ENCODE data around the gene AAR2.

The AAR2 gene

DNA sequence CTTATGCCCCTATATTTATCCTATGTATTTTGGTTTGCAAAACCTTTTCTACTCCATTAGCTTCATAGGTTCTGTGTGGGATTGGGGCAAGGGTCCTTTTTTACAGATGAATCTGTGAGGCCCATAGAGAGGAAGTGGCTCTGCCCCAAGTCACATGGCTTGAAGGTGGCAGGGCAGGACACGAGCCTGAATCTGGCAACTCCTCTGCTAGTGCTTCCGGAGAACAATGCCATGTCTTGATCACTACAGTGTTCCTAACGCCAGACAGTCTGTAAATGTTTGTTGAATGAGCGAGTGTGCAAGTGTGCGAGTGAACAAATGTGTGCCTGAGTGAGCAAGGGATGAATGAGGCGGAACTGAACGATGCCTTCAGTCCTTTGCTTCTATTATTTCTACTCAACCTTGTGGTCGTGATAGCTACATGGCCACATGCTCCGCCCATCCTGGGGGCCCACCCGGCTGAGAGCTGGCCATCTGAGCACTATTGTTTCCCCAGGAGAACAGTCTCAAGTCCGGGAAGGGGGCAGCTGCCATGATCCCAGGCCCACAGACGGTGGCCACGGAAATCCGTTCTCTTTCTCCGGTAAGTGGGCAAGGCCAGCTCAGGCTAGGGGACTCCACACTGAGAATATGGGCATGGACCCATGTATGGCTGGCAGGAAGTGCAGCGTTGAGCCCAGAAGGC, 17.8 kb upstream of the AAR2 start:
- no peak for DNase-seq

- DNase-seq: no peak
These were observed 16.5 kb upstream of the AAR2 start for GRCh38 chr20:36219671-36220220.

DNA sequence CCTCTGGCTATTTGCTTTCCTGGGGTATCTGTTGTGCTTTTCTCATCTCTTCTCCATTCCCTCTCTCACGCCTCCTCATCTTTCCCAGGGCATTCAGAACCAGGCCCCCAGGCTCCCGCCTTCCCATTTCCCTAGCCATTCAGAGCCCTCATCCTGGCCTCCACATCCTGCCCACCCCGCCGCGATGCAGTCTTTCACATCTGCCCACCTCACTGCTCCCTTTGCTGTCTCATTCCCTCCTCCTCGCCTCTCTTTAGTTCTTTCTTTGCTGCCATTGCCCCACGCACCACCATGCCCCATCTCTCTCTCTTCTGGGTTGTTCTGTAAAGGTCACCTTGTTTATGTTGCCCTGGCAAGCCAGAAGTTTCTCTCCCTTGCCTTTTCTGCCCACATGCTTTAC, 10.6 kb upstream of the AAR2 start:
- no peak for DNase-seq

- DNase-seq: no peak
These were observed 7.5 kb upstream of the AAR2 start for GRCh38 chr20:36228770-36229169.

GRCh38 chr20:36230019-36230418, 6.3 kb upstream of the AAR2 start:
- no peak for DNase-seq

- no peak for DNase-seq
These were observed 4.9 kb upstream of the AAR2 start for GRCh38 chr20:36231331-36231730.

DNA sequence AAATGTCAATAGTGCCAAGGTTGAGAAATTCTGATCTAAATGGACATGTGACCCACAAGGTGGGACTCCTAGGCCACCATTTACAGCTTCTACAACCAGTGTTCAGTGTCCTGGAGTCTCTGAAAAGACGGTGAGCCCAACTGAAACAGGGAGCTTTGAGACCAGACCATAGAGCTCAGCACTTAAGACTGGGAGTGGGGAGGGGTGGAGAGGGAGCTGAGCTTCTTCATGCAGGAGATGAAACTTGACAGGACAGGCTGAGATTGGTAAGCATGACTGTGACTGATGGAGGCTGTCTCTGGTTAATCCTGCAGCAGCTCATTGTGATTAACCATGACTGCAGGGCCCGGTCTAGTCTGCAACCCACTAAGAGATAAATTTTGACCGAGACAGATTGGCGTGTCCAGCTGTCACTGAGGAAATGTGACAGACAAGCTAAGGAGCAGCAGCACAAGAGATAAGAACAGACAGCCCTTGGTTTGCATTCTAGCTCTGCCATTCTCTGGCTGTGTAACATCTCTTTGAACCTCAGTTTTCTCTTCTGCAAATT, 1.4 kb upstream of the AAR2 start:
- no peak for DNase-seq

DNA sequence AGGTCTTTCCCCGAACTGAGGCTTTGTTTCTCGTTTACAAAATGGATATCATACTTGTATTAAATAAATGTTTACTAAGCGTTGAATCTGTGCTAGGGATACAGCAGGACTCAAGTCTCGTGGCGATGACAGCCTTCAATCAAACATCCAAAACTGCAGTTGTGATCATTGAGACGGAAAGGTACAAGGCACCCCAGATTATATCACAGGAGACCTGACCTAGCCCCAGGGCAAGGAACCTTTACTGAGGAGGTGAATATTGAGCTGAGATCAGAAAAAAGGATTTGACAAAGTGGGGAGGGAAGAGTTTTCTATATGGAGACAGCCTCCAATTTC, 476 bp downstream of the AAR2 start:
- no peak for DNase-seq

DNA sequence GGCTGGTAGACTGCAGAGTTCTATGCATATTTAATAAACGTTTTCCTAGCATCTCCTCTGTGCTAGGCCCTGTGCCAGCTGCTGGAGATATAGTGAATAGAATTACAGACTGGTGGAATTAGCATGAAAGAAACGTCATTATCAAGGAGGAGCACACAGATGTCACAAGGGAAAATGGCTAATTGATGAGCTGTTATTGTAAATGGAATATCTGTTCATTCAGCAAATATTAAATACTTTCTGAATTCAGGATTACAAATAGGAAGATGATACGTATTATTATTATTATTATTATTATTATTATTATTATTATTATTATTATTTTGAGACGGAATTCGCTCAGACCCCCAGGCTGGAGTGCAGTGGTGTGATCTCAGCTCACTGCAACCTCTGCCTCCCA, 1.2 kb downstream of the AAR2 start:
- no peak for DNase-seq

DNA sequence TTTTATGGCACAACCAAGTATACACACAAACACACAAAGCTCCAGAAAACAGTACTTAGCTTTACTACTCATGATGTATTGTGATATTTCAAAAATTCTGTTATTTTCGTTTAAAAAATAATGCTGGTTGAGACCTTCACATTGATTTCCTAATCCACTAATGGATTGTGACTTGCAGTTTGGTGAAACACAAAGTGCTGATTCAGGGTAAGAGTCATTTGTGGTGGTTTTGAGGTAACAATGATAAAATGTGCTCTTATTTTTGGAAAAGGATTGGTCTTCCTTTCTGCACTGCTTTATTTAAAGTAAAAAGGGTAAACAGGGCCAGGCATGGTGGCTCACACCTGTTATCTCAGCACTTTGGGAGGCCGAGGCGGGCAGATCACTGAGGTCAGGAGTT, 1.9 kb downstream of the AAR2 start:
- no peak for DNase-seq

DNA sequence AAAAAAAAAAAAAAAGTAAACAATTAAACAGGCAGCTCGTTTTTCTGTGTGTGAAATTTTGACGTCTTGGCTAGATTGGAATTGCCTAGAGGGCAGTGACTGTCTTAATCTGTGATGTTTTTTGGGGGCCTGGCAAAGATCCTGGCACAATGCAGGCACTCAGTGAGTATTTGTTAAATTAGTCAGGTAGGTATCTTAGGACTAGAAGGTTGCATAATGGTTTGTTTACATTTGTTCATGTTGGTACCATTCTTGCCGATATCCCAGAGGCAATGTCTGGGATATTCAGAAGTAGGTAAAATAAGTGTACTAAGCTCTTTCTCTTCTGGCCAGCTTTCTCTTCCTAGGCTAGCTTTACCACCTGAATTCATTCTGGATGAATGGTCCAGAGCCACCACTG, 2.5 kb downstream of the AAR2 start:
- no peak for DNase-seq

- no peak for DNase-seq
These were observed 3.8 kb downstream of the AAR2 start for GRCh38 chr20:36240076-36240475.

DNA sequence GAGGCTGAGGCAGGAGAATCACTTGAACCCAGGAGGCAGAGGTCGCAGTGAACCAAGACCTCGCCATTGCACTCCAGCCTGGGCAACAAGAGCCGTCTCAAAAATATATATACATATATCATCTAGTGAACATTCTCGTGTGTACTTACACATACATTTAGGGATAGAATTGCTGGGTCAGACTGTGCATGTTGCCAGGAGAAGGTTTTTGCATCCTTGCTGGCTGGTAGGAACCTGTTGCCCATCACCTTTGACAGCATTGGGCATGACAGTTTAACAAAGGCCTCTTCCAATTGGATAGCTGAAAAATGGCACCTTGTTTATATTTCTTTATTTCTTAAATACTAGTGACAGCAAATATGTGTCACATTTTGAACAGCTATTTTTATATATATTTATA, 5.4 kb downstream of the AAR2 start:
- no peak for DNase-seq

DNA sequence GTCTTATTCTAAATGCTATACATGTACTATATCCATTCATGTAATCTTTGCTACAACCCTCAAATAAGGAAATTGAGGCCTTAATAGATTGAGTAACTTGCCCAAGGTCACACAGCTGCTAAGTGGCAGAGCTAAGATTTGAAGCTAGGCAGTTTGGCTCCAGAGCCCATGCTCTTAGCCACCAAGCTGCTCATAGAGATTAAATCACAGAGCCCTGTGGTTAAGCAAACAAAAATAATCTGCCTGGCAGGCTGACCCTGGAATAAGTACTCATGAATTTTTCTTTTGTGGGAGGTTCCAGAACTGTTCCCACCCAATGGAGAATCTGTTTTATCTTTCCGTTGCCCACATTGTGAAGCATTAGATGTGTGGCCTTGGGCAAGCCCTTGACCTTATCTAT, 7.4 kb downstream of the AAR2 start:
- no peak for DNase-seq

DNA sequence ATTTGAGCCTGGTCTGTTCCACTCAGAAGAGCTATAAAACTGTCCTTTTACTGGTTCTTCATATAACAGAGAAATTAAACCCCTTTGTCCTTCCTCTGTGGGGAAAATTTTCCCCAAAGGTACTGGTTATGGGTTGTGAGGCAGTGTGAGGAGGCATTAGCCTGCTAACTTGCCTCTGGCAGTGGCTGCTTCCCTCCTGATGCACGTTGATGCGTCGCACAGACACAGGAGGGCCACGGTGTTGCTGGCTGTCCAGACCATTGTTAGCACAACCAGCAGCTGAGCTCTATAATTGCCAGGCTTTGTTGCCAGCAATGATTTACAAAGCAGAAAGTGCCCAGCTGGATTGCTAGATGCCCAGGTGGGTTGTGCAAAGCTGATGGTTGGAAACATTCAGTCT, 10.1 kb downstream of the AAR2 start:
- DNase-seq: no peak

GRCh38 chr20:36248836-36249235, 12.6 kb downstream of the AAR2 start:
- DNase-seq: no peak

DNA sequence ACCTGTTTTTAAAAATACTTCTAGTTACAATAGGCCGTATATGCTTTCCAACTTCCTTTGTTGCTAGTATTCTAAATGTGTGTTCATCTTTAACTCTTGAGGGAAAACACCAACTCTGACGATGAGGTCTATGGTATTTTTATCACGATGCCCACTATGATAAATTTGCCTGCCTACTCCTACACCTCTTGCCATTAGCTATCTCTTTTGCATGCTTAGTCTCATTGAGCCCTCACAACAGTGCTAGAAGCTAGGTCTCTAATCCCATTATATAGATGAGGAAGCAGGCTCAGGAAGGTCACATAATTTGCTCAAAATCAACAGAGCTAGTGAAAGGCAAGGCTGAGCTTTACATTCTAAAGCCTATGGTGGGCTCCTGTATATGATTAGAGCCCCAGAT, 13.2 kb downstream of the AAR2 start:
- DNase-seq: no peak

- DNase-seq: no peak
These were observed 15.1 kb downstream of the AAR2 start for GRCh38 chr20:36251426-36251825.

DNA sequence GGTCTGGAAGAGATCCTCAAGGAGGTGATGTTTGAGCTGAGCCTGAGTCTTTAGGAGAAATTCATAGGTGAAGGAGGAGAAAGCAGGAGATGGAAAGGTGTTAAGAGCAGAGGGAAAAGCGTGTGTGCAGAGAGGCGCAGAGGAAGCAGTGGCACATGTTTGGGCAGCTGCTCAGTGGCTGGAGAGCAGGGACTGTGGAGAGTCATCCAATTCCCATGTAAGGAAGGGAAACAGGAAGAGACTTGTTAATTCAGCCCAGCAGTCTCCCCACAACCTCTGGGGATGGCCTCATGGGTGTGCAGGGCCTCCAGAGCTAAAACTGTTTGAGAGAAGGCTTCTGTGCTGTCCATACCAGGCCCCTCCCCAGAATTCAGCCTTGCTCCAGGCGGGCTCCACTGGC, 16.2 kb downstream of the AAR2 start:
- DNase-seq: no peak

DNA sequence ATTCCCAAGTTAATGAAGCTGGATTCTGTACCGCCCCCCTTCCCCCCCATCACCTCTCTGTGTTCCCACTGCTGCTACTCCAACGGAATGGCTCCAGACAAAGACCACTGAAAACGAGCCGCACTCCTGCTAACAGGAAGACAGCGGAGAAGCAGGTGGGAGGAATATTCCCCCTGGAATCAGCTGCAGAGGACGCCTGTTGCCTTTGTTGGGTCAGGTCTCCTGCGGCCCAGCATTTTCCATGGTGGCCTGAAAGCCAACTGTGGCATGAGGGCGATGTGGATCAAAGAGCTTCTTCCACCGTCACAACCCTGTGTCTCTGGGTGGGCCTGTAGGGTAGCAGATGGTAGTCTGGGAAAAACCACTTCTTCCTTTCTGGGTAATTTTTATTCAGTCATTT, 16.8 kb downstream of the AAR2 start:
- DNase-seq: no peak

- DNase-seq: no peak
These were observed 17.8 kb downstream of the AAR2 start for GRCh38 chr20:36254076-36254475.

DNA sequence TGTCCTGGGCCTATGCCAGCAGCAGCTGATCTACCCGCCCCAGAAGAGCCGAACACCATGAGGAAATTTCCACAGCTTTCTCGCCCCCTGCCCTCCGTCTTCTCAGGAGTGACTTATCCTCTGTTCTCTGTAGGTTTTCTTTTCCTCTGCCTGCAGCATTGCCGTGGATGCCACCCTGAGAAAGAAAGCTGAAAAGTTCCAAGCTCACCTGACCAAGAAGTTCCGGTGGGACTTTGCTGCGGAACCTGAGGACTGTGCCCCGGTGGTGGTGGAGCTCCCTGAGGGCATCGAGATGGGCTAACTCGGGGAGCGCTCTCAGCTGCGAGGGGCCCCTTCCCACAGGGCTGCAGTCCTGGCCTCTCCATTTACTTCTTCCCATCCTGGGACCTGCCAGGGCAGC, 19.2 kb downstream of the AAR2 start:
- no peak for DNase-seq

DNA sequence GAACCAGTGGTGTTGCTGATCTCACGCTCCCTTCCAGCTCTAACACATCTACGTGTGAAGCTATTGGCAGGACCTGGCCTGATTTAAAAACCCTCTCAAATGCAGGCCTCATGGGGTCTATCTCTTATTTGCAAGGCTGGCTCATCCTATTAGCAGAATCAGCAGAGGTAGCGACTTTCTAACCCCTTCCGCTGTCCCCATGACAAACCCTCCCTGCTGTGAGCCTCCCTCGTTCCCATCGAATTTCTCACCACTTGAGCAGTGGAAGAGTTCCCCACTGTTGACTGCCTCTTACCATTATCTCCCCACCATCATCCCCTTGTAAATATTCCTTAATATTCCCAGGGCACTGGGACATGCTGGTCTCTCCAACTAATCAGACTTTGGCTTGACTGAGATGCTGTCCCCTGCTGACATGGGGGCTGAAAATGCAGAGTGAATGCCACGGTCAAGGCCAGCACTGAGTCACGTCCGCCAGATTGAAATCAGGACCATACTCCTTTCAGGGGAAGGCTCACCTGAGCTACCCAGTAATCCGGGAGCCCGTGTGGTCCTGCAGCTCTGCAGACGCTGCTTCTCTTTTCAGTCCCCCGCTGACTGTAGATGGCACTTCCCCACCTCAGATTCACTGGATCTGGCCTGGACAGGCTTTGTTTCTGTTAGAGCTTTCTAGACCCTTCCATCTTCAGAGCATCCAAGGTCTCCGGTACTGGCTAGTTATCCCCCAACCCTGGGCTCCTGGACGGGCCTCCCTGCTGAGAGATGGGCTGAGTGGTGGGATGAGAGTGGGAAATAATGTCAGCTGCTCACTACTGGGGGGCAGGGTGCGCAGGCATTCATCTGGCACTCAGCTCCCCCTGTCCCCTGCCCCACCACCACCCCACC, 23.1 kb downstream of the AAR2 start:
- DNase-seq: no peak

DNA sequence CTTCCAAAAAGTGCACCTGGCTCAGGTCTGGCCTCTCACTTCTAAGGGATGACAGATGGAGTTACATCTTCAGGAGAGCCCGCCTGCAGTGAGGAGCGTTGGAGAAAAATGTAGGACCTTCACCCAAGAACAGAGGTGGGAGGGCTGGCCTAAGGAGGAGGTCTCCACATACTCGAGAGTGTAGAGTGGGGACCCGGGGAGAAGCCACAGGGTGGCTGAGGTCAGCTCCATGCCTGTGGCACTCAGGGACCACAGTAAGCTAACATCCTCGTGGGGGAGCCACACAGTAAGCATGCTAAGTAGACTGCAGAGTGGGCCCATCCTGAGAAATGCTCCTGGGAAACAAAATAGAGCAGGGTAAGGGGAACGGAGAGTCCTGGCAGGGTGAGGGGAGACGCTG, 24.0 kb downstream of the AAR2 start:
- no peak for DNase-seq

Measured in CD4-positive, alpha-beta T cell treated with Interleukin-10 for 1 hour (primary cell).